DMS53 treated with DMSO at 0.1 percent for 48 hours (cell line): ENCODE measurements around the gene BCL7C.
"Not testable (repeated sequence)": the region's sequence is repeated elsewhere in the genome, so short reads cannot be mapped to it uniquely, and the experiment has no call there.

Experiments used
- DNase-seq: peaks from one replicate; lab custom pipeline; 2025; ENCODE audit not compliant: unreplicated experiment; lab: John Stamatoyannopoulos, UW

Gene BCL7C

DNA sequence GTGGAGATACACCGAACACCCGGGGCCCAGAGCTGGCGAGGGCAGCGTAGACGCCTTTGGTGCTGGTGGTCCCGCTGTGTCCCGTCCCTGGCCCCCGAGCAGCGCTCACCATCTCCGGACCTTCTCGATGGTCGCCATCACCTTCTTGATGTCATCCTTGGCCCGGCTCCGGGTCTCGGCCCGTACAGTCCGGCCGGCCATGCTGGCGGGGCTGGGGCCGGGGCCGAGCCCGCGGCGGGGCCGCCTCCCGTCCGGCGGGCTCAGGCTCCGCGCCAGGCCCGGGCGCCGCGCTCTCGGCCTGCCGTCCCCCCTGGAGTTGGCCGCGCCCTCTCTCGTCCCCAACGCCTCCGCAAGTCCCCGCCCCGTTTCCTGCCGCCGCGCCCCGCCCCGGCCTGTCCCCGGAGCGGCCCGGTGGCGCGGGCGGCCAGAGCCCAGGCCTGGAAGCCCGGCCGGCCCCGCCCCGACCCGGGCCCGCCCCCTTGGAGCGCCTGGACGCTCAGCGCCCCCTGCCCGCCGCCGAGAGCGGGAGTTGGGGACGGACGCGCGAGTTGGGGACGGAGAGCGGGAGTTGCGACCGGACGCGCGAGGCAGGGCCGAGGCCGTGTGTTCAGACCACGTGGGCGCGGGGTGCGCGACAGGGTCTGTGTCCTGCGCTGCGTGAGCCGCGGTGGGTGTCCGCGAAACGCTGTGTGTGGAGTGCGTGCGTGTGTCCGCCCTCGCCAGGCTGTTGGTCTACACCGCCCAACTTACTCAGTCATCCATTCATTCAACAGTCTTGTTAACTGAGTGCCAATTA is at the start of gene BCL7C:
BCL7C (minus strand) TSS at position 334 of the 796 bp plus-strand sequence; CDS start at position 201, 133 bp downstream.
- peak; percentile 67 for DNase-seq

DNA sequence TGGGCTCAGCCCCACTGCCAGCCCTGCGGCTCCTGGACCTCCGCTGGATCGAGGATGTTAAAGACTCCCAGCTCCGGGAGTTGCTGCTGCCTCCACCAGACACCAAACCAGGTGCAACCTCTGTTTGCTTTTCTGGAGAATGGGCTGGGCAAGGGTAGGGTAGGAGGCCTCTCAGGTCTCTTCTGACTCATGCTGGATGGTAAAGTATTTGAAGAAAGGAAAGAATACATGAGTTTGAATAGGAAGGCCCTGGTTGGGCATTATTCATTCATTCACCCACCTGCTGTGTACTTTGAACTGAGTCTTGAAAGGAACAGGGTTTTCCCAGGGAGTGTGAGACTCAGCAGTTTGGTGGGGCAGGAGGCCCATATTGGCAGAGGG is 48.5 kb upstream of the BCL7C start:
- peak; percentile 50 for DNase-seq

DNA sequence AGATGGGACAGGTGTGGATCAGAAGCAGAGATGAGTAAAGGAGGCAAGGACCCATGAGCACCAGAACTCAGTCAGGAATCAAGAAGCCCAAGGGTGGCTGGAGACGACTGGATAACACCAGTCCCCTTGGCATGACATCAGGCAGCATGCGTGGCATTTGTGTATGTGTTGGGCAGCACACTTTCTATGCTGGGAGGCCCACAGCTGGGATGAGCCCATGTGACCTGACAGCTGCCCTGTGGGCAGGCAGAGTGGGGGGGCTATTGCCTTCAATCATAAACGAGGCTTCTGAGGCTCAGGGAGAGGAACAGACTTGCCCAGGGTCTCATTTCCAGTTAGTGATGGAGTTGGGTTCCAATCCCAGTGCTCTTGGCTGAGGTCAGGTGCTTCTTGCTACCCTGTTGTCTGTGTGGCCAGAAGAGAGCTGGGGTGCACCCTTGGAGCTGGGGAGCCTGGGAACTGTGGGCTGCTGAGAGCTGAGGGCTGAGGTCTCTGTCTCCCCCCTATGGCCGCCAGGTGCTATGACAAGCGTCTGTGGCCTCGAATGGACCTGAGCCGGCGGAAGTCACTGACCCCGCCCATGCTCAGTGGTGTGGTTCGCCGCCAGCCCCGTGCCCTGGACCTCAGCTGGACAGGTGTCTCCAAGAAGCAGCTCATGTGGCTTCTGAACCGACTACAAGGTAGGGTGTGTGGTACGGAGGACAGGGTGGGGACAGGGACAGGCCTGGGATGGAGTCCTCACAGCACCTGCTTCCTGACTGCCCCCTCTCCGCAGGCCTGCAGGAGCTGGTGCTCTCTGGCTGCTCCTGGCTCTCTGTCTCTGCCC is 47.9 kb upstream of the BCL7C start:
- DNase-seq: peak; percentile 69

DNA sequence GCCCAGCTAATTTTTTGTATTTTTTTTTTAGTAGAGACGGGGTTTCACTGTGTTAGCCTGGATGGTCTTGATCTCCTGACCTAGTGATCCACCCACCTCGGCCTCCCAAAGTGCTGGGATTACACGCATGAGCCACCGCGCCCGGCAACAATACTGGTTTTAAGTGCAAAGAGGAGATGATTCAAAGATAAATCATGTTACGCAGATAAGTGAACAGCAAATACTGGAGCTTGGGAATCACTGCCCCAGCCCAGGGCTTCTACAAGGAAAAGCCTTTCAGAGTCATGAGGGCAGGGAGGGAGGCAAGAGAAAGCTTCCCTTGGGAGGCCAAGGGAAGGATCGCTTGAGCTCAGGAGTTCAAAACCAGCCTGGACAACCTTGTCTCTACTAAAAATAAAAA is 45.7 kb upstream of the BCL7C start:
- DNase-seq: not testable (repeated sequence)

DNA sequence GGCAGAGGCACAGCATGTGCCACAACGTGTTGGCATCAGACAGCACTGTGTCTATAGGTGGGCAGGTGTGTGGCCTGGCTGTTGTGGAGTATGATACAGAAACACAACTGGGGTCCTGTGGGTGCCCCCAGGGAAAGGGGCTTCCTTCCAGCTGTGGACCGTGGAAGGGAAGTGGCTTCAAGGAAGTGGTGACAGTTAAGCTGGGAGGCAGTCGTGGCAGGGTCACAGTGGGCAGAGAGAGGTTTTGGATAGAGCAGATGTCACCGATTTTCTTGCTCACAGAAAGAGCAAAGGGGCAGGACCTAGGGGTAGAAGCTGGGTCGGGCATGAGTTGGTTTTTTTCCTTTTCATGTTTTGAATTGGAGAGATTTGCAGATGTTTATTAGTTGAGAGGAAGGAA is 43.8 kb upstream of the BCL7C start:
- no peak for DNase-seq

DNA sequence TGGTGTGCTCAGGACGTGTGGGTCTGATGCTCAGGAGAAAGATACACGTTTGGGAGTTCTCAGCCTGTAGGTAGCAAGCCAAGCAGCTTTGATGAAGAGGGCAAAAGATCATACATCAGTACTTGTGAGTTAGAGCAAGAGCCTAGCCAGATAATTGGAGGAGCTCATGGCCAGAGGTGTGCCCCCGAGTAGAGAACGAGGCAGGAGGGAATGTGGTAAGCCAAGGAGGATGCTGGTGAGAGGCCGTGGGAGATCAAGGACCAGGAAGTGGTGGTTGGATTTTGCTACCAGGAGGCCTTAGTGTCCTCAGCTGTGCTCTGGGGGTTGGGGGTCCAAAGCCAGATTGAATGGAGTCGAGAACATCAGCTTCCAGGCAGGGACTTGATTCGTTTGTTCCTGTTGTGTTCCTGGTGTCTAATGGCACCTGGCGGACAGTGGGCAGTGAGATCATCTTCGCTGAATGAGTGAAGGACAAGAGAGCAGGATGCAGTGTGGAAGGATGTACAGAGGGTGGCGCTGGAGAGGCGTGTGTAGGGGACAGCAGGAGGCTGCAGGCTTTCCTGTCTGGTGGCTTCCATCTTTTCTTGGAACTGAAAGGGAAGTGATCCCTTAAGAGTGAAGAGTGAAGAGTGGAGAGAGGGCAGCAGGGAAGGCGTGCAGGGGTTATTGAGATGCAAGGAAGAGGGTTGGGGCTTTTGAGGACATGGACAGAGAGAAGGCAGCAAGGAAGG is 41.1 kb upstream of the BCL7C start:
- peak; percentile 25 for DNase-seq

DNA sequence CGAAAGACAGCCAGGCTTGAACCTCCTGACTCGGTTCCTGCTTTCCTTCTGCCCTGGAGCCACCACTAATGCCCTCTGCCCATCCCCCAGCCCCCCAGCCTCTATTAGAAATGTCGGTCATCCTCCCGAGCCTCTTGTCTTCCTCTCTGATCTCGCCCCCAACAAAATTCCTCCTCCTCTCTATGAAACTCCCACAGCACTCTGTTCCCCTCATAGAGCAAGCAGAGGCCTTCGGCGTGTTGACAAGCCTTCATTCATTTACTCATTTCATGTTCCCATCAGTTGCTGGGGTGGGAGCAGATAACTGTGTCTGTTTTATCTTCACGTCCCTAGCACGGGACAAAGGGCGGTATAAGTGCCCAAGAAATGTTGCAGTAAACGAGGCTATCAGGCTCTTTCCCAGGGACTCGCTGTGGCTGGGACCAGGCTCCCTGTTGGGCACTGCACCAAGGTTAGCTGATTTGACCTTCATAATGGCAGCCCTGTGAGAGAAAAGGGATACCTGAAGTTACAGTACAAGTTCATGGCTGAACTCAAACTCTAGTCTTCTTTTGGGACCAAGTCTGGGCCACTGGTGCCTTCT is 37.3 kb upstream of the BCL7C start:
- DNase-seq: no peak

DNA sequence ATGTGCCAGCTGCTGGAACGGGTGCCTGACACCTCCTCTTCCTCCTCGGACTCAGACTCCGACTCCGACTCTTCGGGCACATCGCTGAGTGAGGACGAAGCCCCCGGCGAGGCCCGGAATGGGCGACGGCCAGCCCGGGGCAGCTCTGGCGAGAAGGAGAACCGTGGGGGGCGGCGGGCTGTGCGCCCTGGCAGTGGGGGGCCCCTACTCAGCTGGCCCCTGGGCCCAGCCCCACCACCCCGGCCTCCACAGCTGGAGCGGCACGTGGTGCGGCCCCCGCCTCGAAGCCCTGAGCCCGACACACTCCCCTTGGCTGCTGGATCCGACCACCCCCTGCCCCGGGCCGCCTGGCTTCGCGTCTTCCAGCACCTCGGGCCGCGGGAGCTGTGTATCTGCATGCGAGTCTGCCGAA is 36.3 kb upstream of the BCL7C start:
- DNase-seq: no peak

DNA sequence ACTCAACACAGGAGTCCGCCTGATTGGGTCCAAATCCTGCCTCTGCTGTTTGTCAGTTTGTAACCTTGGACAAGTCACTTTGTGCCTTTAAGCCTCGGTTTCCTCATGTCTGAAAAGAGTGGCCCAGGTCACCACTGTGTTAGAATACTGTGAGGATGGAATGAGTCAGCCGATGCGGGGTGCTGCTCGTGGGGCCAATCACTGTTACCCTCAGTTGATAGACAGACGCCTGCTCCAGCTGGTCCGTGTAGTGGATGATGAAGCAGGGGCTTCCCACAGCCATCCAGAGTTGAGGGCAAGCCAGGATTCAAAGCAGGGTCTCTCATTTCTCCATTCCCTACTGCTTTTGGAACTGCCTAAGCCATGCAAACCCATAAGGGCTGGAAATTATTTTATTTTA is 35.3 kb upstream of the BCL7C start:
- no peak for DNase-seq

DNA sequence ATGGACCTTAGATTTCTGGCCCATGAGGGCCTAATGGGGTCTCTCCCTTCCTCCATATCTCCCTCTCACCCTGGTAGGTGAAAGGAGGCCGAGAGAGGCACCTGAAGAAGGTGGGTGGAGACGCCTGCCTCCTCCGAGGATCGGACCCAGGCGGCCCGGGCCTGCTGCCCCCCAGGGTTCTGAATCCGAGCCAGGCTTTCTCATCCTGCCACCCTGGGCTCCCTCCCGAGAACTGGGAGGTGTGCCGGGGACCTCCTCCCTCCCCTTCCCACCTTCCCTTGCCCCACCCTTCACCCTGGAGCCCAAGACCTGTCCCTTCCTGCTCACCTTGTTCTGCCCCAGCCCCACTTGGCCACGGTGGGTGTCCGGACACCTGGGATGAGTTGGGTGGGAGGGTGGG is 34.5 kb upstream of the BCL7C start:
- no peak for DNase-seq

DNA sequence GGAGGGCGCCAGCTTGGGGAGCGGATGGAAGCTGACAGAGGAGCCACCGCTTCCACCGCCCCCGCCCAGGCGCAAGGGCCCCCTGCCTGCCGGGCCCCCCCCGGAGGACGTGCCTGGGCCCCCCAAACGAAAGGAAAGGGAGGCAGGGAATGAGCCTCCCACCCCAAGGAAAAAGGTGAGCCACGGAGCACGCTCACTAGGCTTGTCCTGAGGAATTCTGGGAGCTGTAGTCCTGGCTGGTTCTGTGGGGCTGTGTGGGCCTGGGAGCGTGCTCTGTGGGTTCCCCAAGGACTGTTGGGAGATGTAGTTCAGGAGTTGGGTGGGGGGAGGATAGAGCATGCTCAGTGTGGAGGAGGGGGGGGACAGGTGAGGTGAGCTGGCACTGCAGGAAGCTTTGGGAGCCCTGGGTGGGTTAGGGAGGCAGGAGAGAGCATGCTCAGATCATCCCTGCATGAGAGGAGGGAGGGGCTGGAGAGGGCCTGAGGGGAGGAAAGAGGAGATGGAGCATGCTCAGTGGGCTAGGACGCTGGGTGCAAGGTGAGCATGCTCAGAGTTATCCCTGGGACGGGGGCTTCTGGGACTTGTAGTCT is 34.0 kb upstream of the BCL7C start:
- DNase-seq: peak; percentile 49

DNA sequence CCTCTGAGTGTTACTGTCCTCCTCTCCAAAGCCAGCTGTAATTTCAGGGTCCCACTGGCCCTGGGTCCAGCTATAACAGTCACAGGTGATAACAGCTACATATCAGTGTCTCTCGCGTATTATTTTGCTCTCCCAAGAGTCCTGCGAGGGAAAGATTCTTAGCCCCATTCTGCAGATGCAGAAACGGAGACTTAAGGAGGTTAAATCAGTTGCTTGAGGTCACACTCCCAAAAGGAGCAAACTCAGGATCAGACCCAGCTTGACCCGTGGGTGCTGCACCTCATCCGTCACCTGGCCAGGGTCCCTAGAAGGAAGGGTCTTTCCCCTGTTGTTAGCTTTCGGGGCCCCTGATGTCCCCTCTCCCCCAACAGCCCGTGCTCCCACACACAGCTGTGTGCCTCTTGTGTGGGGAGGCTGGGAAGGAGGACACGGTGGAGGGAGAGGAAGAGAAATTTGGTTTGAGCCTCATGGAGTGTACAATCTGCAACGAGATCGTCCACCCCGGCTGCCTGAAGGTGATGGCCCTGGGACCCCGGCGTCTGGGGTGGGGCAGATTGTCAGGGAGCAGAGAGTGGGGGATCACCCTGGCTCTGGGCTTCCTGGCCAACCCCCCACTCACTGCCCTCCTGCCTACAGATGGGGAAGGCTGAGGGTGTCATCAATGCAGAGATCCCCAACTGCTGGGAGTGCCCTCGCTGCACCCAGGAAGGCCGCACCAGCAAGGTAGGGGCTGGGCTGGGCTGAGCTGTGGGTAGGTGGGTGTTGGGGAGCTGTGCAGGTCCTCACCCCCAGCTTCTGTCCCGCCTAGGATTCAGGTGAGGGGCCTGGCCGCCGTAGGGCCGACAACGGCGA is 33.3 kb upstream of the BCL7C start:
- DNase-seq: no peak

DNA sequence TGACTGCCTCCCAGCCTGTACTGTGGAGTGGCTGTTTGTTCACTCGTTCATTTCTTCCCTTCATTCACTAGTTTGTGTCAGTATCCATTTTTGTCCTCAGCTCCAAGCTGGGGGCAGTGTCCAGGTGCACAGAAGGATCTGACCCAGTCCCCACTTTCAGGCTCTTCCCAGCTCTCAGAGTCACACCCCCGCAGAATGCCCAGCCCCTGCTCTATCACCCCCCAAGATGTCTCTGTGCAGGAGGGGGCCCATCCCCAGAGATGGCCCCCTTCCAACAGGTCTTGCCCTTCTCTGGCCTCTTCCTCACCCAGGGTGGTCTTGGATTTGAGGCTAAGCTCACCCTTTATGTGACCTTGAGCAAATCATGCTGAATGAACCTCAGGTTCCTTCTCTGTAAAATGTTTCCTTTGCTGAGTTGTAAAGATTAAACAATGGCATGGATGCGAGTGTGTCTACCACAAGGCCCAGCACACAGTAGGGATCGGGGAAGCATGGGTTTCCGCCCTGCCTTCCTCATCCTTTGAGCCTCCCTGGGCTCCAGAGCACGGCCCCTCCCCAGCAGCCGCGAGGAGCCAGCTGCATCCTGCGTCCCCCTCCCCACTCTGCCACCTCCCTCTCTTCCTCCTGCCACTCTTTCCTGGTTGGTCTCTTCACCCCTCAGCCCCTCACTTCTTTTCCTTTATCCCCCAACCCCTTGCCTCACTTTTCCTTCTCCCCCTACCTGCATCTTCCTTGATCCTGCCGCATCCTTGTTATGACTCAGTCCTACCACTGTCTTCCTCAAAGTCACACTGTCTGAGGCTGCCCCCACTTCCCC is 32.3 kb upstream of the BCL7C start:
- no peak for DNase-seq

DNA sequence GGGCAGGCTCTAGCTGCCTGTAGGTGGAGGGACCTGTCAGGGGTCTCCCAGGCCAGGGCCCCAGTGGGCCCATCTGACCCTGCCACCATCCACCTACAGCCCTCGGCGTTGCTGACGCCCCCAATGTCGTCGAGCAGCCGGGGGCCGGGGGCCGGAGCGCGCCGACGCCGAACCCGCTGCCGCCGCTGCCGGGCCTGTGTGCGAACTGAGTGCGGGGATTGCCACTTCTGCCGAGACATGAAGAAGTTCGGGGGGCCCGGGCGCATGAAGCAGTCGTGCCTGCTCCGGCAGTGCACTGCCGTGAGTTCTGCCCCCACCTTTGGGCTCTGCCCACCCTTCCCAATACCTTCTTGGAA is 31.7 kb upstream of the BCL7C start:
- no peak for DNase-seq

DNA sequence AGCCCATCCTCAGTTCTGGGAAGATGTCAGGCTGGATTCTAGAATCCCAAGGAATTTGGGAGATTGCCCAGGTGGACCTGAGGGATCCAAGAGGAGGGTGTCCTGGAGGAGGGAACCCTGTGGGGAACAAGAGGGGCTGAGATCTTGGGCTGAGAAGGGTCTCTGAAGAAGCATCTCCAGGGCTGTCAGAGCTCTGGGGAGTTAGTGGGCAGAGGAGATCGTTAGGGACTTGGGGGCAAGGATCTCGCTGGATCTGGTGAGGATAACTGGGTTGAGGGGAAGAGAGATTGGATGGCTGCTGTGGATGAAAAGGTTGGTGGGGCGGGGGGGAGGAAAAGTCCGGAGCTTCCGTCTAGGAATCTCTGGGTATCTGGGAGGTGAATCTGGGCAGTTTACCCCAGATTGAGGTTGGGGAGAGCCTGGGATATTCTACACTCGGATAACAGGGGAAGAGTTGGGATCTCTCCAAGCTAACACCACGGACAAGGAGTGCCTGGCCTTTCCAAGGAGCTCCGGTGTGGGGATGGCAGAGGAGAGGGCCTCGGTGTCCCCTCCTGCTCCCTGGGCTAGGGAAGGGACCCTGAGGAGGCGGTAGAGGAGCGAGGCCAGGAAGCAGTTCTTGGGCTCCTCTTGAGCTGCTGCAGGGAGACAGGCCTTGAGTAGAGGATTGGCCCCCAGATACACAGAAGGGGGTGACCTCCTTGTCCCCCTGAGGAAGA is 31.2 kb upstream of the BCL7C start:
- DNase-seq: no peak

DNA sequence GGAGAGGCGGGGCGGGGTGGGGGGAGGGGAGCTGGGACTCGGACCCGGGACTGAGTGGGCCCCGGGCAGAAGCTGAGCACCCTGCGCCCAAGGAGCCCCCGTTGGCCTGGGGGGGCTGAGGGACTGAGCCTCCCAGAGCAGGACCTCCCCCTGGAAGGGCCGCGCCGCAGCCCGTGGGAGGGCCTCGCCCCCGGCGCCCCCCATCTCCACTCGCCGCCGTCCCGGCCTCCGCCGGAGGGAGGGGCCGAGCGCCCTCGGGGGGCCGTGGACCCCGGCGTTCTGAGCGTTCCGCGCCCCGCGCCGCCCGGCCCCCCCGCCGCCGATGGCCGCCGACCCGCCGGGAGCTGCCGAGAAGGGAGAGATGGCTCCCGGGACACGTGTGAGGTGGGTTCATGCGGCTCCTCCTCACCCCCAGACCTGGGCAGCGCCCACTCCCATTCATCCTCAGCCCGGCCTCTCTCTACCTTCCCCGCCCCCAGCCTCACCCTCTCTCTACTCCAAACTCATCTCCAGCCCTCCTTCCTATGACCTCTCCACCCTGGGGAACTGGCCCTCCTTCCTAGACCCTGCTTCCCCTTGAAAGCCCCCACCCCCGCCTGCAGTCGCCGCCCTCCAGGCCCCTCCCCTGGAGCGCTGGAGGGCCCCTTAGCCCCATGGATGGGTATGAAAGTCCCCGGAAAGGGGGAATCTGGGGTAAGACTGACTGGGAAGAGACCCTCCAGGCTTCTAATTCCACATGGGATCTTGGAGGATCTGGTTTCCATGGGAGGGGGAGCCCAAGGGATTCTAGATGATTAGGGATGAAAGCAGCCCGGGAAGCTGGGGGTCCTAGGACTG is 30.4 kb upstream of the BCL7C start:
- DNase-seq: no peak

DNA sequence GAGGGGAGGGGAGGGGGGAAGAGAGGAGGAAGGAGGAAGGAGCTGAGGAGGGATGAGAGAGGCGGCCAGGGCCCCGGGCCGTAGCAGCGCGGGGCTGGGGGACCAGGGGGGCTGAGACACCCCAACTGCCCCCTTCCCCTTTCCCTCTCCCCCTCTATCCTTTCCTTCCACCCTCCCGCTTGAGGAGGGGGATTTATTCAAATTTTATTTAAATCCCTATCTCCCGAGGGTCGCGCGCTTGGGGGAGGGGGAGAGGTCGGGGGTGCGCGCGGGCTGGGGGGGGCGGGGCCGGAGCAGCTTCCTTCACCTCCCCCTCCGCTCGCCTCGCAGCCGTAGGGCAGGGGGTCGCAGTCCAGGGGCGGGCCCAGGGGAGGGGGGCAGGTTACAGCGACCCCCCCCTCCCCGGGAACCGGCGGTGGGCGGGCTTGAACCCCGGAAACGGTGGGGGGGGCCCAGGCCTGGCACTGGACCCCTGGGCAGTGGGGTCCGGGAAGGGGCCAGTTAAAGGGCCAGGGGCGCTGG is 29.7 kb upstream of the BCL7C start, which contains the start of gene FBXL19:
FBXL19 (plus strand) TSS at position 19 of the 522 bp plus-strand sequence. CDS start 2,183 bp downstream, outside the sequence.
- DNase-seq: no peak
